Measurements from ENCODE around the gene MCL1. TPM values are rescaled to one million over a fixed set of nuclear protein-coding genes. Genes with fewer than 3 reads are reported as not detected.
A peak's percentile ranks its signal among the peaks of the same experiment; 100 is the strongest.
"Not testable (repeated sequence)": the region's sequence is repeated elsewhere in the genome, so short reads cannot be mapped to it uniquely, and the experiment has no call there.

Gene MCL1
- total RNA-seq (2022) (261 and 262 TPM in 2 replicates), Bru-seq, nascent RNA (percentile 100 among the genes with signal in this experiment), BruChase-seq, experiment 1, labeled RNA remaining after a 6-hour chase (percentile 99 among the genes with signal in this experiment), BruChase-seq, experiment 2, labeled RNA remaining after a 2-hour chase (percentile 100 among the genes with signal in this experiment)
- long read RNA-seq, transcript MCL1-202 (3 exons, 3,932 nt): major isoform, 38 of 88 reads
- long read RNA-seq, partial matches to known transcripts: 44 of 88 reads
- long read RNA-seq, other reads (novel, unspliced or antisense): 0 of 88 reads

DNA sequence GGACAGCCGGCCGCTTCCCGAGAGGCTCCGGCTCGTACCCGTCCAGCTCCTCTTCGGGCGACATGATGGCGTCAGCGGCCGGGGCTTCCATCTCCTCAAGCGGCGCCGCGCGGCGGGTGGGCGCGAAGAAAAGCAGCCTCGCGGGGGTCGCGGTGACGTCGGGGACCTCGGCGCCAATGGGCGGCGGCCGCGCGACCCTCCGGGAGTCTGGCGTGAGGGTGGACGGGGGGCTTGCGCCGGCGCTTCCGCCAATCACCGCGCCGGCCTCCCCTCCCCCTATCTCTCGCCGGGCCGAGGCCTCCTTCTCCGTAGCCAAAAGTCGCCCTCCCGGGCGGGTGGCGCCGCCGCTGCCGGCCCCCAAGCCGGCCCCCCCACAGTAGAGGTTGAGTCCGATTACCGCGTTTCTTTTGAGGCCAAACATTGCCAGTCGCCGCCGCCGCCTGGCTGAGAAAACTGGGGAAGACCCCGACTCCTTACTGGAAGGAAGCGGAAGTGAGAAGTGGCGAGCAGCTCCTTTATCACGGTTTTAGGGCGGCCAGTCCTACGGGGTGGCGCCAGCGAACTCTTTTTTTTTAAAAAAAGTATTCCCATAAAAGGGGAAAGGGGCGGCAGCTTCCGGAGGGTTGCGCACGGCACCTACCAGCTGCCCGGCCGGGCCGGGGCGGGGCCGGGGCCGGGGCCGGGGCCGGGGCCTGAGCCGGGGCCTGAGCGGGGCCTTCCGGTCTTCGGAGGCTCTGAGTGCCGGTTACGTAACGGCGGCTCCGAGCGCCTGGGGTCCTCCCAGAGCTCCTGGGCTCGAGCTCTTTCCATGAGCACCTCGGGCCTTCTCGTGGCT is at the start of gene MCL1:
Gene MCL1, minus strand, starts transcription at position 501 of the 835 bp plus-strand sequence. Its CDS starts 80 bp downstream, at position 421.
- Mint-ChIP-seq H3K4me3 (ENCODE audit: low read depth, unreplicated experiment) (peak within 1 kb of the TSS; percentile 99), H3K27me3 (ENCODE audit: unreplicated experiment) (no peaks in the 10 kb centered on the region), H3K9me3 (ENCODE audit: low read depth, unreplicated experiment) (no peaks in the 10 kb centered on the region), H3K36me3 (ENCODE audit: insufficient read depth, unreplicated experiment) (peaks cover 65% of the 10 kb centered on the region), H3K27ac (ENCODE audit: unreplicated experiment) (peak within 1 kb of the TSS; percentile 99), H3K4me1 (ENCODE audit: low read depth, unreplicated experiment) (peaks cover 30% of the 10 kb centered on the region)
- CTCF ChIA-PET: interaction anchor here (0.6 to 2.3 kb wide), 14 partner anchors 11 to 506 kb away, joined by 3 to 22 read pairs (median 4); partner anchors contain the start of genes ENSA and GOLPH3L
- no TSS peak for BruUV-seq (replicated peaks)
- TF ChIP-seq, protein P1, sequence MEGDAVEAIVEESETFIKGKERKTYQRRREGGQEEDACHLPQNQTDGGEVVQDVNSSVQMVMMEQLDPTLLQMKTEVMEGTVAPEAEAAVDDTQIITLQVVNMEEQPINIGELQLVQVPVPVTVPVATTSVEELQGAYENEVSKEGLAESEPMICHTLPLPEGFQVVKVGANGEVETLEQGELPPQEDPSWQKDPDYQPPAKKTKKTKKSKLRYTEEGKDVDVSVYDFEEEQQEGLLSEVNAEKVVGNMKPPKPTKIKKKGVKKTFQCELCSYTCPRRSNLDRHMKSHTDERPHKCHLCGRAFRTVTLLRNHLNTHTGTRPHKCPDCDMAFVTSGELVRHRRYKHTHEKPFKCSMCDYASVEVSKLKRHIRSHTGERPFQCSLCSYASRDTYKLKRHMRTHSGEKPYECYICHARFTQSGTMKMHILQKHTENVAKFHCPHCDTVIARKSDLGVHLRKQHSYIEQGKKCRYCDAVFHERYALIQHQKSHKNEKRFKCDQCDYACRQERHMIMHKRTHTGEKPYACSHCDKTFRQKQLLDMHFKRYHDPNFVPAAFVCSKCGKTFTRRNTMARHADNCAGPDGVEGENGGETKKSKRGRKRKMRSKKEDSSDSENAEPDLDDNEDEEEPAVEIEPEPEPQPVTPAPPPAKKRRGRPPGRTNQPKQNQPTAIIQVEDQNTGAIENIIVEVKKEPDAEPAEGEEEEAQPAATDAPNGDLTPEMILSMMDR (IDR thresholded peaks at IDR 0.05; ENCODE audit: unreplicated experiment): no peak
- intact Hi-C loops (cut with micrococcal nuclease; ENCODE audit: unreplicated experiment): loop anchor here (5.0 kb wide), 1 partner anchor 88 kb away; no protein-coding TSS in a partner anchor
- peak; percentile 95 for DNase-seq

DNA sequence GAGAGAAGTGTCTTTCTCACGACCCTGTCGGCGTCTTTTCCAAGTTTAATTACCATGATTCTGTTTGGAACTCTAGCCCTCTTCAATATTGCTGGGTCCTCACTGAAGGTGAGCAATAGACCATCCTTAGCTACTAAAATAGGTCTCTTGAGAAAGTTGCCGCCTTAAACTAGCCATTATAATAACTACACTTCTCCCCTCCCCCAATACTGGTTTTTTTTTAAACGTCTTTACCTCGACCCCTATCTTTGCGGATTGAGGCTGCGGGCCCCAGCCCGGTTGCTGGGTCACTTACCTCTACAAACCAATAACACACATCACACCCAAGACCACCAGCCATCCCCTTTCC is 49.3 kb upstream of the MCL1 start:
- peaks cover 7% of the 10 kb centered on the region for H3K36me3 Mint-ChIP-seq (ENCODE audit: insufficient read depth, unreplicated experiment)
- H3K4me3 Mint-ChIP-seq (ENCODE audit: low read depth, unreplicated experiment): no peak overlapping the region
- no peaks in the 10 kb centered on the region for H3K9me3 Mint-ChIP-seq (ENCODE audit: low read depth, unreplicated experiment)
- no peaks in the 10 kb centered on the region for H3K27me3 Mint-ChIP-seq (ENCODE audit: unreplicated experiment)
- CTCF ChIA-PET: interaction anchor here (0.8 to 3.4 kb wide), 7 partner anchors 17 to 184 kb away, joined by 3 to 14 read pairs (median 6); partner anchors contain the start of genes GOLPH3L and MCL1
- no peak for DNase-seq
- no peak overlapping the region for H3K27ac Mint-ChIP-seq (ENCODE audit: unreplicated experiment)
- peaks cover 29% of the 10 kb centered on the region for H3K4me1 Mint-ChIP-seq (ENCODE audit: low read depth, unreplicated experiment)
- BruUV-seq (replicated peaks): TSS peak; percentile 48
- TF ChIP-seq, protein P1 (IDR thresholded peaks at IDR 0.05; ENCODE audit: unreplicated experiment): no peak
- intact Hi-C loops (cut with micrococcal nuclease; ENCODE audit: unreplicated experiment): loop anchor here (5.0 to 10.0 kb wide), 2 partner anchors 39 to 66 kb away; partner anchors contain the start of gene GOLPH3L

DNA sequence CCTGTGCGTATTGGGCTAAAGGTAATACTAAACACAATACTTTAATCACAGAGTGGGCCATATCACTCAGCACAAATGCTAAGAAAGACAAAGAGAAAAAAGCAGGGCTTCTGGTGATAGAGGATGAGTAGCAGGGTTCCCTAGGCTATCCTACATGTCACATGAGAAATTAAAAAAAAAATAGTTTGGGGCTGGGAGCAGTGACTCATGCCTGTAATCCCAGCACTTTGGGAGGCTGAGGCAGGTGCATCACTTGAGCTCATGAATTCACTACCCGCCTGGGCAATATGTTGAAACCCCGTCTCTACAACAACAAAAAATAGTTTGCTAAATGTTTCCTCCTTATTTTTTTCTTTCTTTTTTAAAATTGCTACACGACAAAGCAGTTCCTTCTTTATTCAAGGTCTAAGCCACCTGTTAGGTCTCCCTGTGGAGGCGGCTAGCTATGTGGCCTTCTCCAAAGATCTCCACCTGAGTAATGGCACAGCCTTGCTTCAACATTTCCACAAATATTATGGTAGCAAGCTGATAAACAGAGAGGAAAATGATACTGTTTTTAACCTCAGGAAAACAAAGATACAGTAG is 48.5 kb upstream of the MCL1 start:
- no peak for DNase-seq
- TF ChIP-seq, protein P1 (IDR thresholded peaks at IDR 0.05; ENCODE audit: unreplicated experiment): no peak
- H3K9me3 Mint-ChIP-seq (ENCODE audit: low read depth, unreplicated experiment): no peaks in the 10 kb centered on the region
- BruUV-seq (replicated peaks): no TSS peak
- no peaks in the 10 kb centered on the region for H3K27me3 Mint-ChIP-seq (ENCODE audit: unreplicated experiment)
- H3K27ac Mint-ChIP-seq (ENCODE audit: unreplicated experiment): no peak overlapping the region
- H3K4me1 Mint-ChIP-seq (ENCODE audit: low read depth, unreplicated experiment): peaks cover 37% of the 10 kb centered on the region
- intact Hi-C loops (cut with micrococcal nuclease; ENCODE audit: unreplicated experiment): loop anchor here (5.0 to 10.0 kb wide), 2 partner anchors 39 to 67 kb away; partner anchors contain the start of gene GOLPH3L
- no peak overlapping the region for H3K4me3 Mint-ChIP-seq (ENCODE audit: low read depth, unreplicated experiment)
- H3K36me3 Mint-ChIP-seq (ENCODE audit: insufficient read depth, unreplicated experiment): peaks cover 15% of the 10 kb centered on the region
- CTCF ChIA-PET: interaction anchor here (0.8 to 3.4 kb wide), 4 partner anchors 60 to 185 kb away, joined by 3 to 12 read pairs (median 4); partner anchors contain the start of gene GOLPH3L

DNA sequence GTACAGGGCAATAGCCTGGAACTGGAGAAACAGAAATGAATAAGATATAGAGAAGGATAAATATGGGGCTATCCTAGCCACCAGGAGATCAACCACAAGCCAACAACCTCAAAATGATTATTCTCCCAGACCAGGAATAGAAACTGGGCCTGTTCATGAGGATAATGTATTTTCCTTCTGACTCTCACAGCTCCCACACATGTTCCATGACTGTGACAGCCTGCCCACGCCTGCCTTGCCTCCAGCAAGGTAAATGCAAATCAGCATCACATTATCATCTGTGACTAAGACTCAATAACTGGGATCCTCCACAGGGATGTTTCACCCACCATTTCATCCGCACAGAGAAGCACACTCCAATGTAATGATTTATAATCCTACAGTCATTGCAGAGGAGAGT is 46.7 kb upstream of the MCL1 start:
- Mint-ChIP-seq H3K4me3 (ENCODE audit: low read depth, unreplicated experiment) (no peak overlapping the region), H3K27ac (ENCODE audit: unreplicated experiment) (no peak overlapping the region), H3K9me3 (ENCODE audit: low read depth, unreplicated experiment) (no peaks in the 10 kb centered on the region), H3K4me1 (ENCODE audit: low read depth, unreplicated experiment) (peaks cover 51% of the 10 kb centered on the region), H3K27me3 (ENCODE audit: unreplicated experiment) (no peaks in the 10 kb centered on the region), H3K36me3 (ENCODE audit: insufficient read depth, unreplicated experiment) (peaks cover 33% of the 10 kb centered on the region)
- no TSS peak for BruUV-seq (replicated peaks)
- no peak for DNase-seq
- intact Hi-C loops (cut with micrococcal nuclease; ENCODE audit: unreplicated experiment): loop anchor here (5.0 to 10.0 kb wide), 2 partner anchors 41 to 69 kb away; partner anchors contain the start of gene GOLPH3L
- CTCF ChIA-PET: interaction anchor here (1.1 kb wide), 1 partner anchor 12 kb away, joined by 3 read pairs; no protein-coding TSS in a partner anchor
- TF ChIP-seq, protein P1 (IDR thresholded peaks at IDR 0.05; ENCODE audit: unreplicated experiment): no peak

DNA sequence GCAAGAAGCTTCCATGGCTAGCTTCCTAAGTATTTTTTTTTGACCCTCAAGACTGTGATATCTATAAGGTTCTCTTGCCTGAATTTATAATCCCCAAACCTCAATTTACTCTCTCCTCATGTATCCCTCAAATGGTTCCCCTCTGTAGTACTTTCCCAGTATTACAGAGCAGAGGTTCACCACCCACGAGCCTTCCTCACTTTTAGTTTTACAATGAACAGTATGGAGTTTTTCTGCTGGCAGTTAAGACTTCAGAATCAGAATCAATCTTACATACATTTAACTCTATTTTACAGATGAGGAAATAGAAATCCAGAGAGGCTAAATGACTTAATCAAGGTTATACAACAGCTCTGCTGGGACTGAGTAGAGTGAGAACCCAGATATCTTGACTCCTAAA is 45.1 kb upstream of the MCL1 start:
- CTCF ChIA-PET: interaction anchor here (0.6 to 1.0 kb wide), 5 partner anchors 64 to 372 kb away, joined by 3 to 6 read pairs (median 3); partner anchors contain the start of gene GOLPH3L

More for the DNA sequence above, 45.1 kb upstream of the MCL1 start:
- DNase-seq; BruUV-seq (replicated peaks); H3K9me3 Mint-ChIP-seq (ENCODE audit: low read depth, unreplicated experiment); H3K27me3 Mint-ChIP-seq (ENCODE audit: unreplicated experiment): not testable (repeated sequence)
- H3K36me3 Mint-ChIP-seq (ENCODE audit: insufficient read depth, unreplicated experiment): peaks cover 49% of the 10 kb centered on the region
- H3K4me3 Mint-ChIP-seq (ENCODE audit: low read depth, unreplicated experiment): peak overlapping the region; percentile 5
- peaks cover 61% of the 10 kb centered on the region for H3K4me1 Mint-ChIP-seq (ENCODE audit: low read depth, unreplicated experiment)
- H3K27ac Mint-ChIP-seq (ENCODE audit: unreplicated experiment): peak overlapping the region; percentile 79
- intact Hi-C loops (cut with micrococcal nuclease; ENCODE audit: unreplicated experiment): loop anchor here (5.0 to 10.0 kb wide), 2 partner anchors 70 to 188 kb away; partner anchors contain the start of gene GOLPH3L

Data from Calu3 (cell line).